Liver (tissue), 3 donors: Measurements from ENCODE around the gene ILDR2.

ENCODE experiments used
- CTCF ChIP-seq: fragments of 150-350 bp; IDR thresholded peaks from 2 replicates; pipeline ENCODE4 v1.5.1; 2017; ENCODE audit warnings: improper control_type of control experiment, low read depth, low read length; ENCODE audit not compliant: missing input control
- EGR1 ChIP-seq, 2 donors: IDR thresholded peaks; 2 replicates each; pipeline ENCODE4 v1.6.1; 2016 to 2018; ENCODE audit warnings: antibody characterized with exemption in 2 of 2, low read depth in 2 of 2
- GABPA ChIP-seq, 2 donors: IDR thresholded peaks in 1 of 2; conservative IDR thresholded peaks in 1 of 2; 2 replicates each; pipeline ENCODE4 v1.6.1; 2016; ENCODE audit warnings: antibody characterized with exemption in 2 of 2, mild to moderate bottlenecking in 1 of 2, moderate library complexity in 1 of 2
- JUND ChIP-seq, 2 donors: IDR thresholded peaks; 2 replicates each; pipeline ENCODE4 v1.6.1; 2016; ENCODE audit warnings: antibody characterized with exemption in 2 of 2
- RAD21 ChIP-seq, 2 donors: IDR thresholded peaks; 2 replicates each; pipeline ENCODE4 v1.6.1; 2016; ENCODE audit warnings: antibody characterized with exemption in 2 of 2, mild to moderate bottlenecking in 2 of 2
- REST ChIP-seq: IDR thresholded peaks from 2 replicates; pipeline ENCODE4 v1.6.1; 2016; ENCODE audit warnings: antibody characterized with exemption, mild to moderate bottlenecking
- SP1 ChIP-seq: IDR thresholded peaks from 2 replicates; pipeline ENCODE4 v1.6.1; 2018; ENCODE audit warnings: antibody characterized with exemption, mild to moderate bottlenecking
- TAF1 ChIP-seq: conservative IDR thresholded peaks from 2 replicates; pipeline ENCODE4 v1.6.1; 2016; ENCODE audit warnings: antibody characterized with exemption, mild to moderate bottlenecking
- YY1 ChIP-seq: IDR thresholded peaks from 2 replicates; pipeline ENCODE4 v1.6.1; 2016; ENCODE audit warnings: antibody characterized with exemption, mild to moderate bottlenecking
- donor health status: healthy.
- donor health status: healthy.

- no peak for TF ChIP-seq CTCF
- TF ChIP-seq REST, result no peak
- no peak for TF ChIP-seq SP1
- TF ChIP-seq EGR1 (IDR thresholded peaks at IDR 0.05; ENCODE audit: low read depth in 2 of 2), result no peak
- TF ChIP-seq TAF1, result no peak
- no peak for TF ChIP-seq JUND (IDR thresholded peaks at IDR 0.05)
- TF ChIP-seq RAD21 (IDR thresholded peaks at IDR 0.05), result no peak
- no peak for TF ChIP-seq GABPA (IDR thresholded peaks at IDR 0.05 in 1 of 2, conservative IDR thresholded peaks at IDR 0.05 in 1 of 2)
- no peak for TF ChIP-seq YY1
Measured at GRCh38 chr1:166937329-166937728, 38.0 kb downstream of the ILDR2 start.
